ENCODE results near the gene OR52H1. TPM values are rescaled to one million over a fixed set of nuclear protein-coding genes. Genes with fewer than 3 reads are reported as not detected.

Gene OR52H1
- 2.3 TPM for total RNA-seq

DNA sequence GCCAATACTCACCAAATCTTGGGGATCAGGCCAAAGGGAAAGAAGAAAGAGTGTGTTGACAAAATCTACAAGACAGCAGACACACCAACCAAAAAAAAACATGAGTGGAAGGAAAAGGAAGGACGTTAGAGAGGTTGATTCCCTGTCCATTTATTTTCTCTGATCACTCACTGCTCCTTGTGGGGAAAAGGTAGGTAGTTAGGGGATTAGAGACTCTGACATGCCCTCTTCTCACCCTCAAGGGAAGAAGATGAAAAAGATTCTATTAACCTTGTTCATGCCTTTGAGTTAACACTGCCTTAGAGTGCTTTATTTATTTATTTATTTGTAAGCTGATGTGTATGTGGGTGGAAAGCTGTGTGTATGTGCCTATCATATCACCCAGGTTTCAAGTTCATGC is at the start of gene OR52H1:
Gene OR52H1 (minus strand): TSS at position 101 of the 400 bp plus-strand sequence. CDS start 3,035 bp downstream, outside the sequence.

DNA sequence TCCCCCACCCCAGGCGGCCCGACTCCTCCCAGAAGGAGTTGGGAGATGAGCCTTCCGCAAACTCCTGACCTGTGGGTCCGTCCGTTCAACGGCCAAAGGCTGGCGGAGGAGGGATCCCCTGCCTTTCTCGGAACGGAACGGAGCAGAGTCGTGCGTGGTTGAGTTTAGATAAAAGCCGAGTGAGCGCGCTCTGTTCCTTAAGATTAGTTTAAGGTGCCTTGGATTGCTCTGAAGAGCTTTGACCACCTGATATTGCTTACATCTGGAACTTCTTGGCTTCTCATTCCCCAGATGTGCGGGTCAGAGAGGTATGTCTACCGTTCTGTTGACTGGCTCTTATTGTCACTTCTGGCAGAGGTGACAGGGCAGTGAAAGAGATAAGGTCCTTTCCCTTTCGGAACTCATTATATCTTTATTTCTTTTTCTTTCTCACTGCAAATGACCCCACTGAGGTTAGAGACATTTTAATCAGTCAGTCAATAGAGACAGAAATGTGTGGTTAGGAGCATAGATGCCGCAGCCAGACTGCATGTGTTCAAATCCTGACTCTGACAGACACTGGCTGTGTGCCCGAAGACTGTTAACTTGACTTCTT is 48.4 kb upstream of the OR52H1 start, which contains the start of gene TRIM6:
Gene TRIM6 (plus strand): TSS at position 31 of the 595 bp plus-strand sequence. CDS start 261 bp downstream, at position 292.

DNA sequence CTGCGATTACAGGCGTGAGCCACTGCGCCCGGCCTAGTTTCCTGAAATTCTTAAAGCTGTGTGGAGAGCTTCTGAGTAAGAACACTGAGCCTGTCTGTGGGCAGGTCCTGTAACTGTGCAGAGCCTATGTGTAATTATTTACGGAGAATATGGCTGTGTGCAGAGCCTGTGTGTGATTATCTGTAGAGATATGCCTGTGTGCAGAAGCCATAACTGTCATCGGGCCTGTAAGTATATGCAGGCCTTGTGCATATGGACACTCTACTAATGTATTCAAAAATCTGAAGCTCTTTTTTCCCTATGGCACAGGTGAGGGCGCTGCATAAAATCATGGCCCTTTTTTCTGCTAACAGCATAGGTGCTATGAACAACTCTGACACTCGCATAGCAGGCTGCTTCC is 32.2 kb upstream of the OR52H1 start, which contains the start of gene OR52B6:
Gene OR52B6 (plus strand): TSS at position 301 of the 400 bp plus-strand sequence. CDS start 0 bp downstream, at position 301.

DNA sequence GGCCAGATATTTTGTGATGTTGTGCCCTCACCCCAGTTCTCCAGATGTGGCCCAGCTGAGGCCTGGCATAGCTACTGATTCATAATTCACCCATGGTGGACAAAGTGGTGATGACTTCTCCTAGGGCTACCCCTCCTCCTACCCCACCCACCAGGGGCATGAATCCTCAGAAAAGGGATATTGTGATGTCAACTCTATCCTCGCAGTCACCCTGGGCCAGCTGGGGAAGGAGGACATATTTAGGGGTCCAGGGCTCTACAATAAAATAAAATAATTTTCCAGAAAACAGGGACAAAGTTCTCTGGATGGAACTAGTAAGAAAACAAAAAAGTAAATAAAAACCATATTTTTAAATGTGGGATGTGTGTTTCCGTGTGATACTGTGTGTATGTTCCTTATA is 31.7 kb downstream of the OR52H1 start, which contains the start of gene UBQLNL:
Gene UBQLNL (minus strand): TSS at position 101 of the 400 bp plus-strand sequence. CDS start 258 bp downstream, outside the sequence.

DNA sequence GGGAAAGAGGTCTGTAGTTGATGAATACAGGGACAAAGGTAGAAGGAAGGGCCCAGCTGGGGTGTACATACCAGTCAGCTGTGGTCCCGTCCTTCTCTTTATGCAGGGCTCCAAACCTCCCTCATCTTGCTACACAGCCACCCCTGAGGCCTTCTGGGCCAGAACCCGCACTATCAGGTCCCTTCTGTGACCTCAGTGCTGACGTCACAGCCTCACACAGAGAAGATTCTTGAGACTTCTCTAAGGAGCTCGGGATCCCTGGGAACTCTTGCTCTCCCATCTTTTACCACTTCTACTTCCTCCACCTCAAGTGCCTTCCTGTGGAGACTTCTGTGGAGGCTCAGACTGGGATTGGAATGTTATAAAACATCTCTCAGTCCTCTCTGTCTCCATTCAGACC is 38.5 kb downstream of the OR52H1 start, which contains the start of gene UBQLN3:
Gene UBQLN3 (minus strand): TSS at position 155 of the 400 bp plus-strand sequence. CDS start 399 bp downstream, outside the sequence.

Other genes with a start within 250 kb of the OR52H1 start
- gene OR51B4, start 246.6 kb downstream of the OR52H1 start, total RNA-seq = 1.5 TPM
- 0.47 TPM for gene OR51B2, start 224.2 kb downstream of the OR52H1 start, total RNA-seq
- 2.3 TPM for gene OR51B5, start 205.0 kb downstream of the OR52H1 start, total RNA-seq
- gene OR51B6, start 197.0 kb downstream of the OR52H1 start, total RNA-seq = not detected
- not detected for gene OR51M1, start 164.7 kb downstream of the OR52H1 start, total RNA-seq
- gene OR51Q1, start 126.4 kb downstream of the OR52H1 start, total RNA-seq = not detected
- gene OR51I1, start 107.0 kb downstream of the OR52H1 start, total RNA-seq = 0.64 TPM
- gene OR51I2, start 99.2 kb downstream of the OR52H1 start, total RNA-seq = not detected
- gene OR52D1, start 59.9 kb downstream of the OR52H1 start, total RNA-seq = not detected
- gene UBQLN3, start 38.6 kb downstream of the OR52H1 start, total RNA-seq = 0.82 TPM
- gene UBQLNL, start 31.8 kb downstream of the OR52H1 start, total RNA-seq = 1.5 TPM
- gene OR52B6, start 32.3 kb upstream of the OR52H1 start, total RNA-seq = not detected
- 19.2 TPM for gene TRIM6, start 48.1 kb upstream of the OR52H1 start, total RNA-seq
- gene TRIM34, start 76.5 kb upstream of the OR52H1 start, total RNA-seq = 8.1 TPM
- 37.5 TPM for gene TRIM5, start 136.5 kb upstream of the OR52H1 start, total RNA-seq
- gene TRIM22, start 141.2 kb upstream of the OR52H1 start, total RNA-seq = 22.4 TPM
- not detected for gene OR56B1, start 187.9 kb upstream of the OR52H1 start, total RNA-seq
- not detected for gene OR52N4, start 205.7 kb upstream of the OR52H1 start, total RNA-seq
- gene OR52N5, start 234.8 kb upstream of the OR52H1 start, total RNA-seq = not detected
- gene OR52N1, start 242.7 kb upstream of the OR52H1 start, total RNA-seq = not detected